Fibroblast of gingiva (primary cell): ENCODE results near the gene UBE2V1.
"Not testable (repeated sequence)": the region's sequence is repeated elsewhere in the genome, so short reads cannot be mapped to it uniquely, and the experiment has no call there.

Experiments
- DNase-seq: peaks from one replicate; pipeline ENCODE4 v3.0.0-alpha.2; 2011; ENCODE audit warnings: low read depth

UBE2V1 gene

DNA sequence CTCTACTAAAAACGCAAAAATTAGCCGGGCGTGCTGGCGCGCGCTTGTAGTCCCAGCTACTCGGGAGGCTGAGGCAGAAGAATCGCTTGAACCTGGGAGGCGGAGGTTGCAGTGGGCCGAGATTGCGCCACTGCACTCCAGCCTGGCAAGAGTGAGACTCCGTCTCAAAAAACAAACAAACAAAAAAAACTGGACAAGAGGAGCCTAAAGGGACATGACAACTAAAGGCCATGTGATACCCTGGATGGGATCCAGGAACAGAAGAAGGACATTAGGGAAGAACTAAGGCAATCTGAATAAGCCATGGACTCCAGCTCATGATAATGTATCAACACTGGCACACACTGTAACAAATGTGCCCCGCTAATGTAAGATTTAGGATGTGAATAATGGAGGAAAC lies 24.8 kb upstream of the UBE2V1 start:
- peak; percentile 95 for DNase-seq

- DNase-seq = no peak
Measured at GRCh38 chr20:50136822-50137599, 24.1 kb upstream of the UBE2V1 start.

- DNase-seq = not testable (repeated sequence)
Measured at GRCh38 chr20:50135157-50135556, 22.2 kb upstream of the UBE2V1 start.

GRCh38 chr20:50133474-50134217 lies 20.7 kb upstream of the UBE2V1 start:
- no peak for DNase-seq

GRCh38 chr20:50133041-50133440 lies 20.1 kb upstream of the UBE2V1 start:
- no peak for DNase-seq

GRCh38 chr20:50130995-50131394 lies 18.0 kb upstream of the UBE2V1 start:
- DNase-seq = peak; percentile 43

- DNase-seq = no peak
Measured at GRCh38 chr20:50130356-50130723, 17.4 kb upstream of the UBE2V1 start.

DNA sequence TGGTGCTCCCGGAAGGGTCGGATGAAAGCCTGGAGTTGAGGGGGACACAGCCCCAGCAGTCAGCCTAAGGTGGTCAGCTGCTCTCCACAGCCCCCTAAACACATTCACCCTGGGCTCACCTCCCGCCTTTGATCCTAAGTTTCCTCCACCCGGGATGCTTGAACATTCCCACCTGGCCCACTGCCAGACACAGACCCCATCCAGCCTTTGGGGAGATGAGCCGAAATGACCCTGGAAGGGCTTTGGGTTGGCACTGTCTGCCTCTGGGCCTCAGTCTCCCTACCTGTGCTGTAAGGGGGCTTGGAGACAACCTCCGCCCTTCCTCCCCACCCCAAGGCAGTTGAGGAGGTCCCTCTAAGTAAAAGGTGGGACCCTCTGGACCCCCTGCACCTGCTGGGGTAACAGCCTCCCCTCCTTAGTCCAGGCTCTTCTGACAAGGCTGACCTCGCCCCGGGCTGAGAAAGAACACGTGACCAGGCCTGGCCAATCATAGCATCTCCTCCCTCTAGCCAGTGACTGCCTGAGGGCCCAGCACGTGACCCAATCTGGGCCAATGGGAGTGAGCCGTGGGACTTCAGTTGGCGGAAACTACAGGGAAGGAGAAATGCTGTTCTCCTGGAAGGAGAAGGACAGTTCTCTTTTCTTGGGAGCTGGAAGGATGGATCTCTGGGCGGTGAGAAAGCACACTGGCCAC lies 16.9 kb upstream of the UBE2V1 start:
- DNase-seq = no peak

DNA sequence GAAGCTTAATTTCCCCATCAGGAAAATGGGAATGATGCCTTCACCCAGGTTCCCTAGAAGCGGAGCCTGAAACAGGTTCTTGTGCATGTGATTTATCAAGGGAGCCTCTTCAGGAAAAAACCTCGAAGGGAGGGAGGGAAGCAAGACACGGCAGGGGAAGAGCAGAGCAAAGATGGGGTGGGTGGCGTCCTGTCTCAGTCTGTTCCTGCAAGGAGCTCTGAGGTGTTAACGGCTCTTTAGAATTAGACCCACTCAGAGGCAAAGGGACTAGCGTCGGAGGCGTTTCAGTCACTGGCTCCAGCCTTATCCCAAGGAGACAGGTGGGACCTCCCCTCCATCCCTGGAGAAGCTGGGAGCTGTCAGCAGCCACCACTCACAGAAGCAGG lies 15.6 kb upstream of the UBE2V1 start:
- no peak for DNase-seq

- DNase-seq = no peak
Measured at GRCh38 chr20:50127587-50128519, 14.9 kb upstream of the UBE2V1 start.

DNA sequence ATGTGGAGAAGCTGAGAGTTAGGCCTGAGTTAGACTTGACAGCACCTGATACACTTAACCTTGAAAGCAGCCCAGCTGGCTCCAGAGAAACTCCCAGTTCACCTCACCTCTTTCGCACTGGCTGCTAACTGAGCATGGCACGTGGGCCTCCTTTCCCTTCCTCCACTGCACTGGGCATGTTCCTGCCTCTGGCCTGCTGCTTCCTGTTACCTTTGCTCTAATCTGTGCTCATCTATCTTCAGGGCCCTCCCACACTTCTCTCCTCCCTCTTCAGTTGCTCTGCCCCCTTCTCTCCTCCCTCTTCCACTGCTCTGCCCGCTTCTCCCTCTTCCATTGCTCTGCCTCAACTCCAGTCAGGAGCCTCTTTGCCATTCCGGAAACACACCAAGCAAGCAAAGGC lies 13.7 kb upstream of the UBE2V1 start:
- DNase-seq = no peak

DNA sequence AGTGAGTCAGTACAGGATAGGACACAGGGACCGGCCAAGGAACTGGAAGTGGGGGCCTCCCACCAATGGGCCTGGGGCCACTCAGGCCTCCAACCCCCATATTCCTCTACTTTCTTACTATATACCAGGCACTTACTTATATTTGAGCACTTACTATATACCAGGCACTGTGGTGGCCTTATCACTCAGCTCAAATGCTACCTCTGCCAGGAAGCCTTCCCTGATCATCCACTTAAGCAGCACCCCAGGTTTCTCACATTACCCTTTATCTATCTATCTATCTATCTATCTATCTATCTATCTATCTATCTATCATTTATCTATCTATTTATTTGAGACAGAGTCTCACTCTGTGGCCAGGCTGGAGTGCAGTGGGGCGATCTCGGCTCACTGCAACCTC lies 12.3 kb upstream of the UBE2V1 start:
- DNase-seq = no peak

DNA sequence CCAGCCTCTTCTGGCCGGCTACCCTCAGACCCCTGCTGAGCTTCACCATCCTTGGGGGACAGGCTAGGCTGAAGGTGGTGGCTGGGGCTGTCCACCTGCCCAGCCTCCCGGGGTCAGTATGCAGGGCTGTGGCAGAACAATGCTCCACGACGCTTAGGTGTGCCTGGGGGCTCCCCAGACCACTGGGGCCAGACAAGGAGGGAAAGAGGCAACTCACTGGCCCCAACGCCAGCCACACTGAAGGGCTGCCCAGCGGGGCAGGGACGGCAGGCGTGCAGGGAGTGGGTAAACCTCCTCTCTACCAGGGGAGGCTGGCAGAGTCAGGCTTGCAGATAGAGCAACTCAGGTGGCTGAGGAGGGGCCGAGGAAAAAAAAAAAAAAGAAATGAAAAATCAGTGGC lies 11.5 kb upstream of the UBE2V1 start:
- DNase-seq = no peak

- DNase-seq = no peak
Measured at GRCh38 chr20:50123418-50123817, 10.5 kb upstream of the UBE2V1 start.

DNA sequence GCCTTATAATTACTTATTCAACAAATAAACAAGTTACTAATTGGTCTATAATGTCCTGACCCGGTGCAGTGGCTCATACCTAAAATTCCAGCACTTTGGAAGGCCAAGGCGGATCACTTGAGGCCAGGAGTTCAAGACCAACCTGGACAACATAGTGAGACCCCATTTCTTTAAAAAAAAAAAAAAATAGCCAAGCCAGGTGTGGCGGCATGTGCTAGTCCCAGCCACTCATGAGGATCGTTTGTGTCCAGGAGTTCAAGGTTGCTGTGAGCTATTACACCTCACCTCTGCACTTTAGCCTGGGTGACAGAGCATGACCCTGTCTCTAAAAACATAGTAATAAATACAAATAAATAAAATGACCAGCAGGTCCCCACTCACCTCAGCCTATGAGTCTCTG lies 9.8 kb upstream of the UBE2V1 start:
- DNase-seq = no peak

- DNase-seq = peak; percentile 81
Measured at GRCh38 chr20:50121858-50122271, 8.9 kb upstream of the UBE2V1 start.

DNA sequence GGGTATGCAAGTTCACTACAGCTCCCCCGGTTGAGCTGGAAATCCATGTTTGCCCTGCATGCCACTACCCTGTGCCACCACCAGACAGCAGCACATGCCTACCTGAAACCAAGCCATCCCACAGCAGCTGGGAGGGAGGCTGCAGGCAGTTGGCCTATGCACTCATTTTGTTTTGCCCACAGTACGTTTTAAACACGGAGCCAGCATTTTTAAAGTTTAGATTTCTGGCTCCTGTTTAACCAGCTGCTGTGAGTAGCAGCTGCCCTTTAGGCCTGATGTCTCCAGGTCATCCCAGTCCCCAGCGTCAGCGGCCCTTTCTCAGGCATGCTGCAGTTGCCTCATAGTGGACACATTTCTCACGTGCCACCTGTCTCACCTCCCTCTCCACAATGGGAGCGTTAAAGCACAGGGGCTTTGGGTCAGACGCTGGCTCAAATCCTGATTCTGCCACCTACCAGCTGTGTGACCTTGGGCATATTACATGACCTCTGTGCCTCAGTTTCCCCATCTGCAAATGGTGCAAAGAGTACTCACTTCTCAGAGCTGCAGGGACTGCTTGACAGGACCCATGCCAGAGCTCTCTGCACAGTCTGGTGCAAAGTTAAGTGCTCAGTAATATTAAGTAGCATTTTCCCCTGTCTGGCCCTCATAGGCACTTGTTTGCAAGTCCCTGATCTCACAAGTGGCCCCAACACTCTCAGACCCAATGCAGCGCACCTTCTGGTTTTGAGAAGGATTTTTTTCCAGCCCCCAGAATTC lies 8.2 kb upstream of the UBE2V1 start:
- DNase-seq = peak; percentile 79

- DNase-seq = no peak
Measured at GRCh38 chr20:50118203-50118602, 5.3 kb upstream of the UBE2V1 start.

DNA sequence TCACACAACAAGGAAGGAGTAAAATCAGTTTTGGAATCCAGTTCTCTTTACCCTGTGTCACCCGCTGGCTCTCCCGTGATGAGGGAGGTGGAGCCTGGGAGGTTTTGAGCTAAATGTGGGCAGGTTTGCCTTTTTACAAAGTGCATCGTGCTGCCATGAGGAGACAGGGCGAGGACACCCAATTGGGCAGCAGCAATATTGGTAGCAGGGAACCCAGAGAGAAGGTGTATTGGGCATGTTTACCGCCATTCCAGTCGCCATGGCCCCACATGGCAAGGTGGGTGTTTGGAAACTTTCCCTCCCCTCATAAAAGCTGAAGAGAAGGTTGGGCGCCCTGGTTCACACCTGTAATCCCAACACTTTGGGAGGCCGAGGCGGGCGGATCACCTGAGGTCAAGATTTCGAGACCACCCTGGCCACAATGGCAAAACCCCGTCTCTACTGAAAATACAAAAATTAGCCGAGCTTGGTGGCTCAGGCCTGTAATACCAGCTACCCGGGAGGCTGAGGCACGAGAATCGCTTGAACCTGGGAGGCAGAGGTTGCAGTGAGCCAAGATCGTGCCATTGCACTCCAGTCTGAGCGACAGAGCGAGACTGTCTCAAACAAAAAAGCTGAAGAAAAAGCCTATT lies 3.5 kb upstream of the UBE2V1 start:
- DNase-seq = no peak

DNA sequence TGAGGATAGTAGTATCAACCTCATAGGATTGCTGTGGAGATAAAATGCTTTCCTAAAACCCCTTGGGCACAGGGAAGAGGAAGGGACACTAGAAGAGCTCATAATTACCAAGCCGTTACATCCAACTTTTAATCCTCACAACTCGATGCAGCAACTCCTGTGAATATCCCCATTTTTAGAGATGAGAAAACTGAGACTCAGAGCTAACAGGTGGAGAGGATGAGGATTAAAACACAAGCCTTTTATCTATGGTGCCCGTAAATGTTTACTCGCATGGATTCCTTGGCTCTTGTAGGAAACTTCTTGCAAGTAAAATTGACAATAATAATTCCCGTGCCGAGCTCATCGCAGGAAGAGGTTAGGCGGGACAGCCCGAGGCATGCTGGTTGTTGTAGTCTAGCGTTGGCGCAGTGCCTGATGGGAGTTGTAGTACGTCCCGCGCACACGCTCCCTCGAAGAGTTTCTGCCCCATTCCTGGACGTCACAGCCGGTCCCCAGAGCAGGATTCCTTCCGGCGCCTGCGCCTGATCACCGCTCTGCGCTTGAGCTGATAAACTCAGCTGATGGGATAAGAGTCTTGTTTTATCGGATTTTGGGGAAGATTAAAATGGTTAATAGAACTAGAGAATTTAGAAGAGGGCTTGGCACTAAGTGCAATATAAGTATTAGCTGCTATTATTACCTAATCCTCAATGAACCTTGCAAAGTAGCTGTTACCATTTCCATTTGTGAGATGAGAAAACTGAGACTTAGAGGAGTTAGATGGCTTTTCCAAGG lies 2.8 kb upstream of the UBE2V1 start:
- DNase-seq = peak; percentile 97
